Lung (tissue), 12 donors: ENCODE measurements around the gene SEPHS1. TPM values are rescaled to one million over a fixed set of nuclear protein-coding genes. Genes with fewer than 3 reads are reported as not detected.
A peak's percentile ranks its signal among the peaks of the same experiment; 100 is the strongest.

ENCODE experiments used
- ATAC-seq: fragments of 200-7000 bp; cut with Tn5 transposase; one replicate; pipeline ENCODE4 v1.9.1; 2020; ENCODE audit warnings: moderate number of reproducible peaks; ENCODE audit not compliant: insufficient read depth, low FRiP score
- DNase-seq, 3 donors: peaks; one replicate each; pipeline ENCODE4 v3.0.0-alpha.2; 2013 to 2017
- H3K27ac ChIP-seq, 2 donors: one replicate each; pipeline ENCODE4 v1.5.1; 2013; ENCODE audit warnings: mild to moderate bottlenecking in 2 of 2, moderate library complexity in 2 of 2, control low read depth in 1 of 2, inconsistent platforms in 1 of 2, low read depth in 1 of 2, low read length in 1 of 2
- H3K27me3 ChIP-seq, 3 donors: one replicate each; pipeline ENCODE4 v1.5.1; 2013; ENCODE audit warnings: low read length in 2 of 3; ENCODE audit not compliant: control insufficient read depth in 3 of 3, insufficient read depth in 3 of 3
- H3K36me3 ChIP-seq, 4 donors: one replicate each; pipeline ENCODE4 v1.5.1; 2013; ENCODE audit warnings: low read length in 4 of 4, mild to moderate bottlenecking in 1 of 4, moderate library complexity in 1 of 4; ENCODE audit not compliant: control insufficient read depth in 4 of 4, insufficient read depth in 4 of 4
- H3K4me1 ChIP-seq, 5 donors: one replicate each; pipeline ENCODE4 v1.5.1; 2013; ENCODE audit warnings: low read length in 5 of 5, mild to moderate bottlenecking in 2 of 5, moderate library complexity in 1 of 5; ENCODE audit not compliant: control insufficient read depth in 5 of 5, insufficient read depth in 5 of 5
- H3K4me3 ChIP-seq: one replicate; pipeline ENCODE4 v1.5.1; 2013; ENCODE audit warnings: mild to moderate bottlenecking, control low read depth, moderate library complexity
- H3K9ac ChIP-seq, 2 donors: one replicate each; pipeline ENCODE4 v1.5.1; 2013; ENCODE audit warnings: low read length in 2 of 2, control low read depth in 1 of 2; ENCODE audit not compliant: insufficient read depth in 1 of 2
- H3K9me3 ChIP-seq, 4 donors: one replicate each; pipeline ENCODE4 v1.5.1; 2013; ENCODE audit warnings: low read length in 3 of 4, mild to moderate bottlenecking in 1 of 4, moderate library complexity in 1 of 4; ENCODE audit not compliant: control insufficient read depth in 4 of 4, insufficient read depth in 3 of 4
- CTCF ChIP-seq: IDR thresholded peaks from 2 replicates; pipeline ENCODE4 v1.5.1; 2012; ENCODE audit warnings: mild to moderate bottlenecking; ENCODE audit errors: control extremely low read depth, extremely low read depth
- WGBS, 2 donors: extraction: QIAGEN DNeasy Blood & Tissue Kit; methylation state at CpG; one replicate each; pipeline ENCODE4 v1.1.7; 2013; 5-methylcytosine and 5-hydroxymethylcytosine counted together
- polyA plus RNA-seq, 2 donors: library from polyadenylated mRNA; stranded (reverse); fragments of 200-250 nt; gene quantifications; one replicate each; pipeline ENCODE4 v1.2.1, GENCODE V29; 2013
- total RNA-seq, 2 donors: library from RNA; depleted of rRNA in 1 of 2; stranded (reverse); fragments of >200 nt in 1 of 2; gene quantifications; one replicate each; pipeline ENCODE4 v1.2.1, GENCODE V29; 2014 to 2021
- donor health status: control.
- donor health status: control.
- donor health status: Bipolar disorder and iron deficiency.
- donor health status: healthy.
- donor health status: DM: yes; HTN: yes; CAD: no.

SEPHS1 gene
- total and polyA plus RNA-seq, 4 donors: 19.5 to 47.3 (median 35.4) TPM

GRCh38 chr10:13272164-13272571, 75.9 kb downstream of the SEPHS1 start:
- ATAC-seq (peak; percentile 41), DNase-seq (peak; percentile 96 to 99 (median 99))
- TF ChIP-seq CTCF: no peak
- Histone ChIP-seq H3K4me3 (no peak overlapping the region), H3K27ac (no peak overlapping the region), H3K9me3 (no peaks in the 10 kb centered on the region), H3K4me1 (peaks cover 0 to 45% (median 6%) of the 10 kb centered on the region in 5 donors), H3K27me3 (no peaks in the 10 kb centered on the region), H3K9ac (no peak overlapping the region), H3K36me3 (no peaks in the 10 kb centered on the region)
- WGBS, 2 donors: 69 to 90% methylated on average over 12 of the region's 12 CpGs

- Histone ChIP-seq H3K4me1 (peaks cover 0 to 42% (median 6%) of the 10 kb centered on the region in 5 donors), H3K27me3 (no peaks in the 10 kb centered on the region), H3K4me3 (no peak overlapping the region), H3K9ac (no peak overlapping the region), H3K27ac (no peak overlapping the region), H3K36me3 (no peaks in the 10 kb centered on the region), H3K9me3 (no peaks in the 10 kb centered on the region)
- 49 to 61% methylated on average over 14 of the region's 14 CpGs for WGBS, 2 donors
- no peak for ATAC-seq
- peak; percentile 74 to 92 (median 85) for DNase-seq
- TF ChIP-seq CTCF: no peak
Measured at GRCh38 chr10:13271552-13272163, 76.4 kb downstream of the SEPHS1 start.

GRCh38 chr10:13270877-13271551, 77.1 kb downstream of the SEPHS1 start:
- Histone ChIP-seq H3K36me3 (no peaks in the 10 kb centered on the region), H3K27me3 (no peaks in the 10 kb centered on the region), H3K4me1 (peaks cover 0 to 40% (median 6%) of the 10 kb centered on the region in 5 donors), H3K4me3 (no peak overlapping the region), H3K27ac (no peak overlapping the region), H3K9me3 (no peaks in the 10 kb centered on the region), H3K9ac (no peak overlapping the region)
- DNase-seq (no peak), ATAC-seq (no peak)
- 85 to 89% methylated on average over 9 of the region's 9 CpGs for WGBS, 2 donors
- no peak for TF ChIP-seq CTCF
